Measurements from ENCODE around the gene TSPAN18.

- no peak for TF ChIP-seq EZH2 (IDR thresholded peaks at IDR 0.05)
- no peak for TF ChIP-seq POLR2AphosphoS5 (IDR thresholded peaks at IDR 0.05; ENCODE audit: borderline replicate concordance, low read depth, low read length)
Observed at GRCh38 chr11:44747316-44747715, 20.6 kb downstream of the TSPAN18 start.

All from SK-N-MC (cell line).